GM12892 (cell line): Measurements from ENCODE around the gene SEPTIN5.

Experiments
- POLR2A ChIP-seq: IDR thresholded peaks from 2 replicates; pipeline ENCODE4 v1.6.1; 2011; ENCODE audit warnings: low read depth, low read length, control low read depth
- POLR2AphosphoS5 ChIP-seq: IDR thresholded peaks from 2 replicates; pipeline ENCODE4 v1.6.1; 2011; ENCODE audit warnings: low read depth, low read length, control low read depth
- TAF1 ChIP-seq: IDR thresholded peaks from 2 replicates; pipeline ENCODE4 v1.6.1; 2011; ENCODE audit warnings: low read depth, mild to moderate bottlenecking, control low read depth, low read length, borderline replicate concordance

DNA sequence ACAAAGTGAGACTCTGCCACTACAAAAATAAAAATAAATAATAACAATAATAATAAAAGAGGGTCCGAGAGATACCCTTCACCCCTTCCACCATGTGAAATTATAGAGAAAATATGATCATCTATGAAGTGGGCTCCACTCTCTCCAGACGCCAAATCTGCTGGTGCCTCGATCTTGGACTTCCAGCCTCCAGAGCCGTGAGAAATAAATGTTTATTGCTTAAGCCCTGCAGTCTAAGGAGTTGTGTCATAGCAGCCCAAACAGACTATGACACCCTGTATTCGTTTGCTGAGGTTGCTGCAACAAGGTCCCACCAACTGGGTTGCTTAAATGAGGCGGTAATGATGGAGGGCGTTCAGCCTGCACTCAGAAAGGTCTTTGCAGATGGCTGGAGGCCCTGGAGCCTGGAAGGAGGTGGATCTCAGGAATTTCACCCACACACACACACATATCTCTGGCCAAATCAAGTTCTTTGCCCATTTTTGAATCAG lies 7.6 kb upstream of the SEPTIN5 start:
- TF ChIP-seq POLR2A: no peak
- no peak for TF ChIP-seq POLR2AphosphoS5
- no peak for TF ChIP-seq TAF1
